Activated CD4-positive, alpha-beta T cell treated with anti-CD3 and anti-CD28 coated beads, Interleukin-2, amount 50 U/mL, for 24 hours (primary cell): Measurements from ENCODE around the gene OR2B6.

ENCODE experiments used
- DNase-seq, 2 donors: peaks; one replicate each; pipeline ENCODE4 v3.0.0-alpha.2; 2020; ENCODE audit warnings: low read depth in 1 of 2, low spot score in 1 of 2

OR2B6 gene

DNA sequence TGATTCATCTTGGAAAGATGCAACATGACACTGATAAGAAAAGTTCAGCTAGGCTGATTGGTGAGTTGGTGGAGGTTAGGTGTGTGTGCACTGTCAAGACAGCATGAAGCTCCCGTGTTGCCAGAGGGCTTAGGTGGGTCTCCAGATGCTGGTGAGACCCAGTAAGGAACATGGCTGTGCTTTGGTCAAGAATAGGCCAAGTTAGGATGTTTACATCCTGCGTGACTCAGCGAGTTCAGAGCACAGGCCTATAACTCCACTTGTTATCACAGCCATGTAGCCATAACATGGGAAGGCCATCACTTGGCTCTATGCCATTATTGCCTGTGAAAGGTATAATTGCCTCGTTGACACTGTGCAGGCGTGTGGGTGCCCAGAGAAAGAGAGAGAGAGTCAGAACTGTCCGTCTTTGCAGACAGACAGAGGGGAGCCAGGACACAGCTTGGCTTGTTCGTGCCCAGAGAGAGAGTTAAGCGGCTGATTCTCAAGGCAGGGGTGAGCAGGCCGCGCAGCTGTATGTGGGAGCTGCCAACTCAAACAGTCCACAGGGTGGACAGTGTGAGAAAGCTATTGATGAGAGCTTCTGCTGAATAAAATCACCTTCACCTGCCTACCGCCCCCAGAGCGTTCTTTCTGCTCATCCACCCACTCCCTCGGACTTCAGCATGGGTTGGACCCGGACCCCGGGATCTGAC lies 43.5 kb downstream of the OR2B6 start:
- DNase-seq = no peak

- no peak for DNase-seq
Measured at GRCh38 chr6:28001351-28001750, 44.3 kb downstream of the OR2B6 start.

DNA sequence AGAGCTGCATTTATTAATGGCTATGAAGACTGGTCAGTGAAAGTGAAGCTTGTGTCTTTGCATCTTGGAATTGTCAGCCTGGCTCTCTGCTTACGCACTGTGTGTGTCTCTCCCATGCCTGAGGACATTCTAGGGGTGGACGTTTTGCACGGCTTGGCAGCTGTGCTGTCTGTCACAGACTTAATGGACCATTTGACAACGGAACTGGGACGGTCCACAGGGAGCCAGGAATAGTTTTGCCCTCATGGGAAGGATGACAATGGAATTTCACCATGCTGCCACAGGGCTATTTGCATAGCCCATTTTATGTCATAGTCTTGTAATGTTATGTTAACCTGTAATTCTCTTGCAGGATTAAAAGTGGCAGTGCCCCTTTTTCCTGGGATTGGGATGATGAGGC lies 44.7 kb downstream of the OR2B6 start:
- DNase-seq = no peak

GRCh38 chr6:28002161-28002560 lies 45.1 kb downstream of the OR2B6 start:
- no peak for DNase-seq

GRCh38 chr6:28003059-28003458 lies 46.0 kb downstream of the OR2B6 start:
- no peak for DNase-seq

DNA sequence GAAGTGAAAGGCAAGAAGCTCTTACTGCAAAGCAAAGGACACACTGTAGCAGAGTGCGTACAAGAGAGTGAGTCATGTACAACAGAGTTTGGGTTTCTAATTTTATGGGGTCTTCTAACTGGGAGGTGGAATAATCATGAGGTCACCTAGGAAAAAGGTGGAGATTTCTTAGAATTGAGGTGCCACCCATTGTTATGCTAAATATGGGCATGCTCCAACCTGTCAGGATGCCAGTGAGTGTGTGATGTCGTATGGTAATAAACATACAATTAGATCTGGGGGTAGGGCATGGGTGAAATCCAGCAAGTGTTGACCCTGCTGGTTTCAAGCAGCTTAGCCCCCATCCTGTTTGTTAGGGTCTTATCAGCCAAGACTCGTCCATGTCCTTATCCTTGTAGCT lies 46.6 kb downstream of the OR2B6 start:
- DNase-seq = no peak

DNA sequence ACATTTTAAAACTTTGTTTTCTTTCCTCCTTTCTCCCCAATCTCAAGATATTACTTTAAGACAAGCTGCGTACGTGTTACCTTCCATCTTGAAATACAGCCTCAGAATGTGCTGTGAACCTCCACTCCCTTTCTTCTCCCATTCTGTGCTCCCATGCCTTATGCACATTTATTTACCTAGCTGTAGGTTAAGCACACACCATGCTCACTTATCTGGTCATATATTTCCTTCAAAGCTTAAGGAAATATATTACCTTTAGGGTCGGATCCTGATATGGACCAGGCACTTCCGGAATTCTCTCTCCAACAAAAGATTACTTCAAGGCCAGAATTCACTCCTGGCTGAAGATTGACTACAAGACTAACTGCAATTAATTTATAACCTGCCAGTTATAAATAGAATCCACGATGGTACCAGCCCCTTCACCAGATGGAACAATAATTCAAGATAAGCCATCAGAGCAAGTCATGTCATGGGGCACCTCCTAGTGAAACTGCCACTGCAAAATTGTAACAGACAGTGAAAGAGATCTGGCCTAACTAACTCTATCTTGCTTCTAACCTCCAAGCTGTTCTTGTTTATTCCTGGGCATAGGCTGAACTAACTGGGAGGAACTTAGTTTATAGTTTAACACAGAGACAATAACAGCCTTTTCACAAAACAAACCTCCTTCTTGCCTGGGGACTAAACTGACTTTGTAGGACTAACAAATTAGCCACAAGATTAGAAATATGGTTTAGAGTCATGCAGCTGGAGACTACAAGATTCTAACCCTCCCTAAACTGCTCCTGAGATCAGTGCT lies 47.5 kb downstream of the OR2B6 start:
- DNase-seq = no peak

DNA sequence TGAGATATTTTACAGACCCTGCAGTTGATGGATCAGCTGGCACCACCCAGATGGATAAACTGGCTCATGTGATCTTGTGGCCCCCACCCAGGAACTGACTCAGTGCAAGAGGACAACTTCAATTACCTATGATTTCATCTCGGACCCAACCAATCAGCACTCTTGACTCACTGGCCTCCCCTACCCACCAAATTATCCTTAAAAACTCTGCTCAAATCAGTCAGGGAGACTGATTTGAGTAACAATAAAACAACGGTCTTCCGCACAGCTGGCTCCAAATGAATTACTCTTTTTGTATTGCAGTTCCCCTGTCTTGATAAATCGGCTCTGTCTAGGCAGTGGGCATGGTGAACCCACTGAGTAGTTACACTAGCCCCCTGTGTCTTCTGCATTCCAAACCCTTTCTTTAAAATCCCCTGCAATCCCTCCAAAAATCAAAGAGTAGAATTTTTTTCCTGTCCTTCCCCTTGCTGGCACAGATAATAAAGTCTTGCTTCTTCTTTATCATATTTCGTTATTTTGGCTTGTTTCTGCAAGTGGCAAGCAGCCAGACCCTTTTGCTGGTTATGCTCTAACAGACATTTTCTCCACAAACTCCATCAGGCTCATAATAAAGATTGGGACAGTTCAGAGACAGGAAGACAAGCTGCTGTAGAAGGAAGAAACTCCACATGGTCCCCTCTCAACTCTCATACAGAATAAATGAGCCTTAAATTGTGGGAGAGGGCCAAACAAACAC lies 48.3 kb downstream of the OR2B6 start:
- no peak for DNase-seq

- no peak for DNase-seq
Measured at GRCh38 chr6:28005975-28006374, 48.9 kb downstream of the OR2B6 start.
